ENCODE data around the gene POMGNT2.

GRCh38 chr3:43062040-43062563 is 43.8 kb downstream of the POMGNT2 start:
- TF ChIP-seq CTCF (IDR thresholded peaks at IDR 0.05) (no peak), POLR2A (IDR thresholded peaks at IDR 0.05) (no peak)

All from body of pancreas (tissue), 4 donors.